HG03060 (cell line): ENCODE results near the gene STAT2.

Experiments
- ATAC-seq: cut with Tn5 transposase; IDR thresholded peaks from one replicate; pipeline ENCODE4 v1.9.1; 2021; ENCODE audit warnings: low read depth, moderate number of reproducible peaks; ENCODE audit not compliant: unreplicated experiment

STAT2 gene

GRCh38 chr12:56298828-56299227, 61.1 kb downstream of the STAT2 start:
- ATAC-seq, result no peak

DNA sequence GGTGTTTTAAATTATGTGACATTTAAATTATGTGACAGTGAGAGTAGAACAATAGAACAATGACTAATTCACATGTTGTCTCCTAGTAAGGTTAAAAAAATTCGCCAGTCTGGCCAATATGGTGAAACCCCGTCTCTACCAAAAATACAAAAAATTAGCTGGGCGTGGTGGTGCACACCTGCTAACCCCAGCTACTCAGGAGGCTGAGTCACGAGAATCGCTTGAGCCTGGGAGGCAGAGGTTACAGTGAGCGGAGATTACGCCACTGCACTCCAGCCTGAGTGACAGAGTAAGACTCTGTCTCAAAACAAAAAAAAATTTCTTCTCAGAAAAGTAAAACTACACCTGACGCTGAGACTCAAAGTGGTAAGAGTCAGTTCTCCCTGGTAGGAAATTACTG, 62.5 kb downstream of the STAT2 start:
- ATAC-seq, result no peak

DNA sequence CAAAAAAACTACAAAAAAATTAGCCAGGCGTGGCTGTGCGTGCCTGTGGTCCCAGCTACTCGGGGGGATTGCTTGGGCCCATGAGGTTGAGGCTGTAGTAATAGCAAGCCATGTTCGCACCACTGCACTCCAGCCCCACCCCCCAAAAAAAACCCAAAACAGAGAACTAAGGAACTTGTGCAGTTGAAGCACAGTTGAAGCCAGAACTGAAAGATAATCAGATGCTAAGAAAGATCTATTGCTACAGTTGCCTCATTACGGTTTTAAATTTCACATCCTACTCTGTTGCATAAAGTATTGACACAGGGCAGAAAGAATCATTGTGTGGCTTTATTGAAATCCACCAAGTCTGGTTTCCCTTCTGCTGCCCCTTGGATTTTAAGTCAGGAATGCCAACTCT, 63.6 kb downstream of the STAT2 start:
- no peak for ATAC-seq

GRCh38 chr12:56293795-56294194, 66.1 kb downstream of the STAT2 start:
- no peak for ATAC-seq
